Limb (tissue), 2 donors: ENCODE results near the gene ZFP91.

Source experiments
- DNase-seq, 2 donors: peaks; one replicate each; pipeline ENCODE4 v3.0.0-alpha.2; 2016; ENCODE audit errors: extremely low spot score in 2 of 2

Gene ZFP91

DNA sequence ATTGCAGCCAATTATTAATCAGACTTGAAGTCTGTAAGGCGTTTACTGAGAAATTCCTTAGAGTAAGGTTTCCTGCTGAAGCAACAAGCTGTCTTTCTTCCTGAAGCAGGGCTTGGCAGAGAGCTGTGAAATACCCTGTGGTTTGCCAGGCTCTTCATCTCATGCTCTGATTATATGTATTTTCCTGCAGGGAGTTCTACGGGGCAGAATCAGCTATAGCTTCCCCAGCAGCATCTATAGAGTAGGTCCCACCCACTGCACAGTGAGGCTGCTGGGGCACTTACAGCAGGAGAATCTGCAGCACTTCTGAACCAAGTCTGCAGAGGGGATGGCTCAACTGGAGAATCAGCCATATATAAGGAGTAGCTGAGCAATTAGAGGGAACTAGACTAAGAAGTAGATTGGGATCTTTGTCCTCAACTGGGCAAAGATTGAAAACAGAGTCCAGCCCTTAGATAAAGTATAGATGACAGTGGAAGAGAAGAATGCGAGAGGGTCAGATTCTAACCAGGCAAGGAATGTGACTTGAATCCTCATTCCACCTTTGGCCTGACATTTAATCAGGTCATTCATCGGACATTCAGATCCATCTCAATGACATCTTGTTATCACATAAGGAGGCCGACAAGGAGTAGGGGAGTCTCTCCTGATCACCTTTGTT lies 81.2 kb downstream of the ZFP91 start:
- DNase-seq = no peak
